ENCODE results near the gene RSU1. TPM values are rescaled to one million over a fixed set of nuclear protein-coding genes. Genes with fewer than 3 reads are reported as not detected.

Gene RSU1
- total RNA-seq, 1 donor from 2014 or later = 39.2 TPM

- peaks cover 24% of the 10 kb centered on the region for H3K36me3 ChIP-seq
- intact Hi-C loops (cut with micrococcal nuclease) = no loop called here
These were observed 89.0 kb downstream of the RSU1 start for GRCh38 chr10:16728266-16728665.

DNA sequence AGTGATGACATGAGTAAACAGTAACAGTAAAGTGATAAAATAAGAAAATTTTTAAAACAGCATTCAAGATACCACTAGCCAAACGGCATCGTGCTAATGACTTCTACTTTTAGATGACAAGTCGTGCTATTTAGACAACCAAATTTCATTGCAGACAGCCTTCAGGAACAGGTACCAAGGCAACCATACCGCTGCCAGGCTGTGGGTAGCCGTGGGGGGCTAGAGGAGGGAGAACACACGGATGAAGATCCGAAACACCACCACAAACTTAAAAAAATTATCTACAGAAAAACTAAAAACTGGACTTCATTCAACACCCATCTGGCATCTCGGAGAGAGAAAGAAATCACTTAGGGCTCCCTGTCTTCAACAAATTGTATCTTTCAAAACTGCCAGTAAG is 89.6 kb downstream of the RSU1 start:
- Histone ChIP-seq H3K4me1 (no peaks in the 10 kb centered on the region), H3K9me3 (replicated peaks) (peaks cover 7% of the 10 kb centered on the region), H3K4me3 (no peak overlapping the region), H3K27ac (replicated peaks) (no peak overlapping the region), H3K36me3 (peaks cover 24% of the 10 kb centered on the region), H3K27me3 (ENCODE audit: low read depth) (no peaks in the 10 kb centered on the region)
- TF ChIP-seq CTCF (IDR thresholded peaks at IDR 0.05; ENCODE audit: borderline replicate concordance) = no peak
- no peak for DNase-seq
- intact Hi-C loops (cut with micrococcal nuclease) = no loop called here

More at GRCh38 chr10:16728266-16728665, 89.0 kb downstream of the RSU1 start:
- Histone ChIP-seq H3K4me3 (no peak overlapping the region), H3K27ac (replicated peaks) (no peak overlapping the region), H3K4me1 (no peaks in the 10 kb centered on the region), H3K9me3 (replicated peaks) (peaks cover 7% of the 10 kb centered on the region), H3K27me3 (ENCODE audit: low read depth) (no peaks in the 10 kb centered on the region)
- no peak for DNase-seq
- TF ChIP-seq CTCF (IDR thresholded peaks at IDR 0.05; ENCODE audit: borderline replicate concordance) = no peak

DNA sequence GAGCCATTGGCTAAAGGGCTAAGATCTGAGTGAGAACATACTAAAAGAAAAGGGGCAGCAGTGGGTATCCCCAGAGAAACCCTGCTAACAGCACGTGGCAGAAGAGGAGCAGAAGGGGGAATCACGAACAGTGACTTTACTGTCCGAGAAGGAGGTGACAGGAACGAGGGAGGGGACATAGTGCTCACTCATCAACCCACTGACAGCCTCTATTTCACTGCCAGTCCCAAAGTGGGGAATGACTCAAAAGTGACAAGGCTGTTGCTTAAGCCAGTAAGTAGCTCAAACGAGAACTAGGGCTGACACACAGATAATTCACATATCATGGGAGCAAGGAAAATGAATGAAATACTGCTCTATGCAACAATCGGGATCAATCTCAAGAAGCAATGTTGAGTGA is 92.7 kb downstream of the RSU1 start:
- no peak overlapping the region for H3K27ac ChIP-seq (replicated peaks)
- intact Hi-C loops (cut with micrococcal nuclease) = no loop called here
- H3K27me3 ChIP-seq (ENCODE audit: low read depth) = no peaks in the 10 kb centered on the region
- DNase-seq = no peak
- H3K36me3 ChIP-seq = peaks cover 28% of the 10 kb centered on the region
- H3K4me1 ChIP-seq = peaks cover 10% of the 10 kb centered on the region
- H3K9me3 ChIP-seq (replicated peaks) = peaks cover 7% of the 10 kb centered on the region
- no peak for TF ChIP-seq CTCF (IDR thresholded peaks at IDR 0.05; ENCODE audit: borderline replicate concordance)
- no peak overlapping the region for H3K4me3 ChIP-seq

DNA sequence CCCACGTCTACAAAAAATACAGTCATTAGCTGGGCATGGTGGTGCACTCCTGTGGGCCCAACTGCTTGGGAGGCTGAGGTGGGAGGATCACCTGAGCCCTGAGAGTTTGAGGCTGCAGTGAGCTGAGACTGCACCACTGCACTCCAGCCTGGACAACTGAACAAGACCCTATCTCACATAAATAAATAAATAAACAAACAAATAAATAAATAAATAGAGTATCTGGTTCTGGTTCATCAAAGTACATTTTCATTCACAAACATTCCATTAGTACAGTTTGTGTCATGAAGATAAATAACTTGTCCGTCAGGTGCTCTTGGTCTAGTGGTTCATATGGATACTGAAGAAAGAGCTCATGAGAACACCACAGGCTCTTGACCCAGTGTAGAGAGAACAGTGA is 96.4 kb downstream of the RSU1 start:
- H3K36me3 ChIP-seq = peaks cover 16% of the 10 kb centered on the region
- no peak overlapping the region for H3K4me3 ChIP-seq
- intact Hi-C loops (cut with micrococcal nuclease) = no loop called here
- no peaks in the 10 kb centered on the region for H3K27me3 ChIP-seq (ENCODE audit: low read depth)
- no peaks in the 10 kb centered on the region for H3K9me3 ChIP-seq (replicated peaks)
- no peak for DNase-seq
- no peak overlapping the region for H3K27ac ChIP-seq (replicated peaks)
- H3K4me1 ChIP-seq = peaks cover 17% of the 10 kb centered on the region
- TF ChIP-seq CTCF (IDR thresholded peaks at IDR 0.05; ENCODE audit: borderline replicate concordance) = no peak

GRCh38 chr10:16717622-16718395 is 99.4 kb downstream of the RSU1 start:
- no peak for TF ChIP-seq CTCF (IDR thresholded peaks at IDR 0.05; ENCODE audit: borderline replicate concordance)
- Histone ChIP-seq H3K4me3 (no peak overlapping the region), H3K27me3 (ENCODE audit: low read depth) (no peaks in the 10 kb centered on the region), H3K4me1 (peaks cover 17% of the 10 kb centered on the region), H3K9me3 (replicated peaks) (peaks cover 13% of the 10 kb centered on the region), H3K27ac (replicated peaks) (no peak overlapping the region), H3K36me3 (peaks cover 36% of the 10 kb centered on the region)
- intact Hi-C loops (cut with micrococcal nuclease) = no loop called here
- DNase-seq = no peak
